Upper lobe of right lung (tissue), 1 donor: Measurements from ENCODE around the gene VSIG10. TPM values are rescaled to one million over a fixed set of nuclear protein-coding genes. Genes with fewer than 3 reads are reported as not detected.

Experiments used
- ATAC-seq: fragments of 200-7000 bp; cut with Tn5 transposase; one replicate; pipeline ENCODE4 v1.9.1; 2020; ENCODE audit warnings: mild to moderate bottlenecking, moderate library complexity
- DNase-seq: peaks from one replicate; pipeline ENCODE4 v3.0.0-alpha.2; 2020
- H3K27ac ChIP-seq: fragments of 200-600 bp; one replicate; pipeline ENCODE4 v1.8.0; 2022
- H3K27me3 ChIP-seq: fragments of 200-600 bp; one replicate; pipeline ENCODE4 v1.8.0; 2022; ENCODE audit warnings: mild to moderate bottlenecking
- H3K36me3 ChIP-seq: fragments of 200-600 bp; one replicate; pipeline ENCODE4 v1.8.0; 2022
- H3K4me1 ChIP-seq: fragments of 200-600 bp; one replicate; pipeline ENCODE4 v1.8.0; 2022
- H3K4me3 ChIP-seq: fragments of 200-600 bp; one replicate; pipeline ENCODE4 v1.8.0; 2022; ENCODE audit warnings: mild to moderate bottlenecking
- H3K9me3 ChIP-seq: fragments of 200-600 bp; one replicate; pipeline ENCODE4 v1.8.0; 2022
- CTCF ChIP-seq: fragments of 200-600 bp; IDR thresholded peaks from one replicate; pipeline ENCODE4 v1.8.0; 2022; ENCODE audit warnings: antibody characterized with exemption
- intact Hi-C: fragments of 100-400 bp; cut with DNase I; formaldehyde crosslinking; loops from one replicate; pipeline ENCODE4 v1.11.0; 2022
- total RNA-seq: library from RNA; stranded (reverse); fragmentation: NEBNext Ultra II Directional; extraction: Animal tissue kit (Norgen Biotek cat#: 25700); gene quantifications from one replicate; pipeline ENCODE4 v1.2.1, GENCODE V29; 2021
- donor health status: DM: no; HTN: yes; CAD: no; lungs with severe emphysema.

VSIG10 gene
- total RNA-seq, 1 donor from 2014 or later: 52.4 TPM

- Histone ChIP-seq H3K36me3 (no peaks in the 10 kb centered on the region), H3K9me3 (no peaks in the 10 kb centered on the region), H3K4me1 (peaks cover 10% of the 10 kb centered on the region), H3K4me3 (no peak overlapping the region), H3K27me3 (no peaks in the 10 kb centered on the region), H3K27ac (no peak overlapping the region)
- intact Hi-C loops: no loop called here
- DNase-seq (peak; percentile 21), ATAC-seq (no peak)
- TF ChIP-seq CTCF: no peak
These were observed 18.5 kb upstream of the VSIG10 start for GRCh38 chr12:118122264-118122663.

- DNase-seq (peak; percentile 83), ATAC-seq (peak; percentile 95)
- no peak overlapping the region for H3K4me3 ChIP-seq
- H3K27me3 ChIP-seq: no peaks in the 10 kb centered on the region
- H3K36me3 ChIP-seq: no peaks in the 10 kb centered on the region
- peak; percentile 77 for TF ChIP-seq CTCF
- H3K27ac ChIP-seq: peak overlapping the region; percentile 70
- peaks cover 10% of the 10 kb centered on the region for H3K4me1 ChIP-seq
- intact Hi-C loops: no loop called here
- H3K9me3 ChIP-seq: no peaks in the 10 kb centered on the region
These were observed 17.0 kb upstream of the VSIG10 start for GRCh38 chr12:118120579-118121363.

- DNase-seq (no peak), ATAC-seq (no peak)
- intact Hi-C loops: no loop called here
- Histone ChIP-seq H3K27ac (no peak overlapping the region), H3K4me1 (peaks cover 10% of the 10 kb centered on the region), H3K9me3 (no peaks in the 10 kb centered on the region), H3K36me3 (no peaks in the 10 kb centered on the region), H3K4me3 (no peak overlapping the region), H3K27me3 (no peaks in the 10 kb centered on the region)
- TF ChIP-seq CTCF: no peak
These were observed 15.7 kb upstream of the VSIG10 start for GRCh38 chr12:118119449-118119879.

- TF ChIP-seq CTCF: no peak
- no peak overlapping the region for H3K27ac ChIP-seq
- ATAC-seq (no peak), DNase-seq (no peak)
- H3K27me3 ChIP-seq: no peaks in the 10 kb centered on the region
- no peaks in the 10 kb centered on the region for H3K36me3 ChIP-seq
- no peak overlapping the region for H3K4me3 ChIP-seq
- H3K9me3 ChIP-seq: no peaks in the 10 kb centered on the region
- intact Hi-C loops: no loop called here
- H3K4me1 ChIP-seq: peaks cover 7% of the 10 kb centered on the region
These were observed 5.3 kb upstream of the VSIG10 start for GRCh38 chr12:118109088-118109487.

GRCh38 chr12:118107694-118108093, 3.9 kb upstream of the VSIG10 start:
- H3K36me3 ChIP-seq: no peaks in the 10 kb centered on the region
- H3K27ac ChIP-seq: no peak overlapping the region
- intact Hi-C loops: no loop called here
- no peaks in the 10 kb centered on the region for H3K27me3 ChIP-seq
- DNase-seq (no peak), ATAC-seq (no peak)
- no peaks in the 10 kb centered on the region for H3K9me3 ChIP-seq
- peaks cover 8% of the 10 kb centered on the region for H3K4me1 ChIP-seq
- TF ChIP-seq CTCF: no peak
- H3K4me3 ChIP-seq: no peak overlapping the region
